HG03342 (cell line): ENCODE results near the gene PIAS4.
"Not testable (repeated sequence)": the region's sequence is repeated elsewhere in the genome, so short reads cannot be mapped to it uniquely, and the experiment has no call there.

ENCODE experiments used
- ATAC-seq: cut with Tn5 transposase; IDR thresholded peaks from one replicate; pipeline ENCODE4 v1.9.1; 2021; ENCODE audit warnings: mild to moderate bottlenecking, moderate library complexity; ENCODE audit not compliant: unreplicated experiment

Gene PIAS4

DNA sequence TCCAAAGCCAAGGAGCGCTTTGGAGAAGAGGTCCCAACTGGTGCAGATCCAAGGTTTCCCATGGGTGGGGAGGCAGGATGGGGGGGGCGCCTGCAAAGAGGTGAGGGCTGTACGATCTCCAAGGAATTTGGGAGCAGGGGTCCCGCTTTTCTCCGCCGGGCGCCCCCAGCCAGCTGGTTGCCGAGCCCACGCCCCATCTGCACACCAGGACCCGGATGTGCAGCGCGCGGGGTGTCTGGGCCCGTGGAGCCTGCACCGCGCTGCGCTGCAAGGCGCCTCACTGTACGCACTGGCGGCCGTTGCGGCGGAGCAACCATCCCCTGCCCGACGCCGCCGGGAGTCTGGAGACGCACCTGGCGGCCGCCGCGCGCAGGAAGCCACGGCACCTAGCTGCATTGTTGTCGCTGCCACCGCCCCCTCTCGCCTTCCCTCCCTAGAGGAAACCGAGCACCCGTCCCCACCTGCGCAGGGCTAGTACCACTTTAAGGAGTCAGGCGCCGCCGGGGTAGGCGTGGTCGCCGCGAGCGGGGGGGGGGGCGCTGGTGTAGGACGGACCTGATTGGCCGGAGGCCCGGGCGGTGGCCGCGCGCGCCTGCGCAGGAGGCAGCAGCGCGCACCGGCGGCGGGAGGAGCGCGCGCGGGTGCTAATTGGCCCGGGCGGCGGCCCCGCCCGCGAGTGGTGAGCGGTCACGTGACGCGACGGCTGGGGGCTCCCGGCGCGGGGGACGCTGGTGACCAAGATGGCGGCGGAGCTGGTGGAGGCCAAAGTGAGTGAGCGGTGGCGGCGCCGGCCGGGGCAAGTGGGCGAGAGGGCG, at the start of gene PIAS4:
TSS of gene PIAS4 (plus strand) at position 716 of the 815 bp plus-strand sequence. CDS start at position 741, 25 bp downstream.
- peak; percentile 72 for ATAC-seq

- ATAC-seq = no peak
Measured at GRCh38 chr19:3958836-3959765, 48.4 kb upstream of the PIAS4 start.

GRCh38 chr19:3959766-3960131, 47.8 kb upstream of the PIAS4 start:
- ATAC-seq = no peak

DNA sequence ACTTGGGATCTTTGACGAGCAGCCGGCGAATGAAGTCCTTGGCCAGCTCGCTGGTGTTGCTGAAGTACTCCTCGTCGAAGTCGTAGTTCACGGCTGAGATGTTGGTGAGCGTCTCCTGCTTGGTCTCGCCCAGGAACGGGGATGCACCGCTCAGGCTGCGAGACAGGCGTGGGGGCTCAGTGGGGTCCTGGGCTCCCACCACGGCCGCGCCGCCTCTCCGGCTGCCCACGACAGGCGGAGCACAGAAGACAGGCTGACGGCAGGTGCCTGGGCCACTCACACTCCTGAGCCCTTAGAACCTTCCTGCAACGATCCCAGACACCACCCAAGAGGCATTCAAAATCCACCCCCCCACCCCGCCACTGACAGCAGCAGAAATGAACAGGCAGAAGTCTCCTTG, 46.5 kb upstream of the PIAS4 start:
- no peak for ATAC-seq

DNA sequence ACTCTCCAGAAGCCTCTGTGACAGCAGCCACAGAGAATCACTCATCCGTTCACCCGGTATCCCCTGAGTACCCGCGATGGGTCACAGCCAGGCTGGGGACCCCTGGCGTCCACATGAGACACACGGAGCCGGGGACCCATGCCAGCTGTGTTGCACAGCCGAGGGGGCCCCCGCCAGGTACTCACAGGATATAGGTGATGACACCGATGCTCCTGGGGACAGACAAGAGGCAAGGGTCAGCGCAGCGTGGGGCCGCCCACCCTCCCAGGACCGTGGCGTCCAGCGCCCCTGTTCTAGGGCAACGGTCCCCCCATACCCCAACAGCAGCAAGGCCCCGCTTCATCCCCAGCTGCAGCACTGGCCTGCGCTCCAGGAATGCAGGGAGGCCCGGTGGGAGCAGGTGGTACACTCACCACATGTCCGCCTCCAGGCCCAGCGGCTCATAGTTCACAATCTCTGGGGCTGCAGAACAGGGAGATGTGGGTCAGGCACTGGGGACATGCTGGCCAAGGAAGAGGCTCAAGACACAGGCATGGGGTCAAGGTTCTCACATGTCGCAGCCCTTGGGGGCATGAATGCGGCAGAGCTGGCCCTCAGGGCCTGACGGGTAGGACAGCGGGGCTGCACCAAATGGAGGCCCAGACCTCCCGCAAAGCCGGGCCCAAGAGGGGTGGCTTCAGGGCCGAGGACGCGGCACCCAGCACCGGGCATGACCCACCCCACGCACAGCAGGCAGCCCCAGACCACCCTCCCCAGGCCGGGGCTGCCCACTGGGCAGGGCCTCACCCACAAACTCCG, 43.9 kb upstream of the PIAS4 start:
- no peak for ATAC-seq

GRCh38 chr19:3964256-3965194, 43.0 kb upstream of the PIAS4 start:
- ATAC-seq = no peak

- no peak for ATAC-seq
Measured at GRCh38 chr19:3966051-3967017, 41.2 kb upstream of the PIAS4 start.

- not testable (repeated sequence) for ATAC-seq
Measured at GRCh38 chr19:3967983-3968382, 39.6 kb upstream of the PIAS4 start.

GRCh38 chr19:3968556-3969434, 38.7 kb upstream of the PIAS4 start:
- no peak for ATAC-seq

GRCh38 chr19:3969435-3970312, 37.9 kb upstream of the PIAS4 start:
- ATAC-seq = no peak

GRCh38 chr19:3970313-3970807, 37.2 kb upstream of the PIAS4 start:
- ATAC-seq = no peak

- peak; percentile 86 for ATAC-seq
Measured at GRCh38 chr19:3970808-3971598, 36.5 kb upstream of the PIAS4 start, which contains the start of gene DAPK3. Gene DAPK3, minus strand, starts transcription at chr19:3971099. Its CDS starts 1,364 bp downstream, at chr19:3969735.

GRCh38 chr19:3975144-3975543, 32.4 kb upstream of the PIAS4 start:
- ATAC-seq = no peak

DNA sequence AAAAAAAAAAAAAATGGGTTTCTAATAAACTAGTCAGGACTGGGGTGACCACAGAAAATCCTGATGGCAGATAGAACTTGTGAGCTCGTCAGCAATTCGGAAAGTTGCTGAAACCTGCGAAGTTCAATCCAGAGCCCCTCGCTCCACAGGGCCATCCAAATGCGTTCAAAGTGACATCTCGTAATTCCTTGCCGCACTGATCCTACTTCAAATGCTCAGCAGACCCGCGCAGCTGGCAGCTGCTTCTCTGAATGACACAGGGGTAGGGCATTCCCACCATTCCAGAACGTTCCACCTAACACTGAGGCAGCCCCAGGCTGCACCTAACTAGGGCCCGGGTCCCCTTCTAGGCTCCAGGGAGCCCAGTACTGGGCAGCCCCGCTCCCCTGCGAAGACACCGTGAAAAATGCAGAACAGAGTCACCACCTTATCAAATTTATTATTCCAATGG, 31.9 kb upstream of the PIAS4 start:
- ATAC-seq = no peak

- no peak for ATAC-seq
Measured at GRCh38 chr19:3976495-3977241, 30.9 kb upstream of the PIAS4 start.
